ENCODE results near the gene SH3PXD2A.

DNA sequence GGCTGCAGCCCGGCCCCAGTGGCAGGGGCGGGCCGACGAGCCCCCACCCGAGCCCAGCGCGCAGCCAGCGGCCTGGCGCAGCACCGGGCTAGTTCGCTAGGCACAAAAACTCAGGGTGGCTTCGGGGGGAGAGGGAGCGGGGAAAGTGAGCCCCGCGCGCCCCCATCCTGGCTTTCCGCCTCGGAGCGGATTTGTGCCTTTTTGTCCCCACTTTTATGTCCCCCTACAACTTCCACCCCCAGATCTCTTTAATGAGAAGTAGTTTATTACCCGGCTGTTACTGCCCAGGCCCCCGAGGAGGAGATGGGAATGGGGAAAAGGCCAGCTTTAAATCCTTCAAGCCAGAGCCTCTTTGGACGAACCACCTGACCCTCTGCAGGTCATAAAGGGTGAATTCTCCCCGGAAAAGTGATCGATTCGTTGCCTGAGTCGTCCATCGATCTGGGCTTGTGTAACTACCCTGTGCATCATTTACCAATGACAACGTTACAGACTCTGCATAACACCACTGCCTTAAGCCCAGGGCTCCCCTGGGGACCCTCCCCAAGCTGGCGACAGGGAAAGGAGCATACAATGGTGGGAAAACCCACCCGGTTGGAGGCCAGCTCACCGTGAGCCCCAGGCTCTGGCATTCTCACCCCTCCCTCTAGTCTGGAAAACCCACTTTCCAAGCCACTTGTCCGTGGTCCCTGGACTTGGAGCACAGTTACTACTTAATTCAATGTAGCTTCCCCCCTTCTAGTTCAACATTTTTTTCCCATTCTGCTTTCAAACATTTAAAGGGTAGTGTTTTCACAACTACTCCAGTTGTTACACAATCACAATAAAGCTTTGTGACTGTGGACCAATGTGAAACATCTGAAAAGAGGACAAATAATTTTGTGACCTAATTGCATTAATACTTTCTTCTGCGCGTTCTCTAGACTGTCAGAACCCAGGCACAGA is 748 bp upstream of the SH3PXD2A start:
- TF ChIP-seq, protein P1, sequence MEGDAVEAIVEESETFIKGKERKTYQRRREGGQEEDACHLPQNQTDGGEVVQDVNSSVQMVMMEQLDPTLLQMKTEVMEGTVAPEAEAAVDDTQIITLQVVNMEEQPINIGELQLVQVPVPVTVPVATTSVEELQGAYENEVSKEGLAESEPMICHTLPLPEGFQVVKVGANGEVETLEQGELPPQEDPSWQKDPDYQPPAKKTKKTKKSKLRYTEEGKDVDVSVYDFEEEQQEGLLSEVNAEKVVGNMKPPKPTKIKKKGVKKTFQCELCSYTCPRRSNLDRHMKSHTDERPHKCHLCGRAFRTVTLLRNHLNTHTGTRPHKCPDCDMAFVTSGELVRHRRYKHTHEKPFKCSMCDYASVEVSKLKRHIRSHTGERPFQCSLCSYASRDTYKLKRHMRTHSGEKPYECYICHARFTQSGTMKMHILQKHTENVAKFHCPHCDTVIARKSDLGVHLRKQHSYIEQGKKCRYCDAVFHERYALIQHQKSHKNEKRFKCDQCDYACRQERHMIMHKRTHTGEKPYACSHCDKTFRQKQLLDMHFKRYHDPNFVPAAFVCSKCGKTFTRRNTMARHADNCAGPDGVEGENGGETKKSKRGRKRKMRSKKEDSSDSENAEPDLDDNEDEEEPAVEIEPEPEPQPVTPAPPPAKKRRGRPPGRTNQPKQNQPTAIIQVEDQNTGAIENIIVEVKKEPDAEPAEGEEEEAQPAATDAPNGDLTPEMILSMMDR (conservative IDR thresholded peaks at IDR 0.05) = no peak
- no peak for TF ChIP-seq ZFX (IDR thresholded peaks at IDR 0.05)

Data from C4-2B (cell line).